Measurements from ENCODE around the gene RAD51B.
A peak's percentile ranks its signal among the peaks of the same experiment; 100 is the strongest.

The RAD51B gene

DNA sequence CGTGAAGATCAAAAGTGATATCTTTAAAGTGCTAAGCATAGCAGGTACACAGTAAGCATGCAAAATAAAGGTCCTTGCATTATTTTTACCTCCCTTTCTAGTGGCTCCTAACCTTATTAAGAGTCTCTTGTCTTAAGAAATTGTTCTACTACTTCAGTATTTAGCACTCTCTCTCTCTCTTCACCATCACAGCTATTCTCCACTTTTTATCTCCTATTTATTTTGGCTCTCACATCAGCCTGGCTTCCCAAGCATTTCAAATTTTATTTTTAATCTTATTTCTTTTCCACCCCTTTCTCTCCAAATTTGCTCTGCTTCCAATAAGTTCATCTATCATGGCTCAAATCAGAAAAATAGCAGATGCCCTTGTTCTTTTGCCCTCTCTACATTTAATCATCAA lies 212.6 kb downstream of the RAD51B start:
- H3K27ac Mint-ChIP-seq = peak overlapping the region; percentile 39 to 99 (median 83)
- H3K36me3 Mint-ChIP-seq (ENCODE audit: low read depth) = peaks cover 31% of the 10 kb centered on the region
- peaks cover 42% of the 10 kb centered on the region for H3K9me3 Mint-ChIP-seq
- no peaks in the 10 kb centered on the region for H3K27me3 Mint-ChIP-seq (ENCODE audit: low read depth)
- no peak for TF ChIP-seq CTCF (IDR thresholded peaks at IDR 0.05; ENCODE audit: unreplicated experiment in 3 of 3)
- no peak overlapping the region for H3K4me3 Mint-ChIP-seq
- H3K4me1 Mint-ChIP-seq = peaks cover 41% of the 10 kb centered on the region

DNA sequence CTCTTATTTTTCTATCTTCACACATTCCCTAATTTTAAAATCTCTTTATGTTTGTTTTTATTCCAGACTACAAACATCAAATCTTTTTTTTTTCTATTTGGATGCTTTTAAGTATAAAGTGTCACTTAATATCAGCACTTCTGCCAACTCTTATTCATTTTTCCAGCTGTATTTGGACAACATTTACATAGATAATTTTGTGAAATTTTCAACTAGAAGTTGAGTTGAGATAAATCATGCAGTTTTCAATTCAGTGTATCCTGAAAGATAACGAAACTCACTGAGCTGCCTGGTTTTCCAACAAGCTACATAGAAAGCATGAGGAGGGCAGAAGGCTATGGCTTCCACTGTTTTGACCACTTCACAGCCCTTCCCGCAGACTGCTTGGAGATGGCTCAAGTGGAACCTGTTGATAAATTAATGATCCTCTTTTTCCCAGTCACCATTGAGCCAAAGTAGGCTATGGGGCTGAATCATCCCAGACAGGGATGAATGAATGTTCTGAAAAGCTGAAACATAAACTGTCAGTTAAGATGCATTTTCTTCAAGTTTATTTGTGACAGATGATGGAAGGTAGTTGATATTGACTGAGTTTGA lies 213.9 kb downstream of the RAD51B start:
- peaks cover 47% of the 10 kb centered on the region for H3K4me1 Mint-ChIP-seq
- H3K27me3 Mint-ChIP-seq (ENCODE audit: low read depth) = no peaks in the 10 kb centered on the region
- H3K36me3 Mint-ChIP-seq (ENCODE audit: low read depth) = peaks cover 29% of the 10 kb centered on the region
- peak overlapping the region; percentile 7 to 99 (median 87) for H3K27ac Mint-ChIP-seq
- peaks cover 40% of the 10 kb centered on the region for H3K9me3 Mint-ChIP-seq
- H3K4me3 Mint-ChIP-seq = peak overlapping the region in 1 of 3 experiments; percentile 28
- no peak for TF ChIP-seq CTCF (IDR thresholded peaks at IDR 0.05; ENCODE audit: unreplicated experiment in 3 of 3)

DNA sequence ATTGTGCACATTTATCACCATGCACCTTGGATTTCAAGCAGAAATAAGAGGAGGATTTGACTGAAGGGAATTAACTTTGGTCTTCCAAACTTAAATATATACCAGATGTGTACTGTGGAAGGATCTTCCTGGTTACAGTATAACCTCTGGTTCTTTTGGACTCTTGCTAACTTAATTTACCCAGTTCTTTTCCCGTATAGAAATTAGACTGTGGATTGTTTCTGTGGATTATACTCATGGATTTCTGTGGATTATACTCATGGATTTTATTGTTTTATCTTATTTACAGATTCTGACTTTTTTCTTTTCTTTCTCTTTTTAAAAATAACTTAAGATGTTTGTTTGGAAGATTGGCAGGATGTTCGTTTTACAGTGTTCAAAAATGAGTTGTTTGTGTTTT lies 215.3 kb downstream of the RAD51B start:
- peak overlapping the region; percentile 95 to 99 (median 95) for H3K27ac Mint-ChIP-seq
- H3K4me1 Mint-ChIP-seq = peaks cover 50% of the 10 kb centered on the region
- H3K4me3 Mint-ChIP-seq = no peak overlapping the region

DNA sequence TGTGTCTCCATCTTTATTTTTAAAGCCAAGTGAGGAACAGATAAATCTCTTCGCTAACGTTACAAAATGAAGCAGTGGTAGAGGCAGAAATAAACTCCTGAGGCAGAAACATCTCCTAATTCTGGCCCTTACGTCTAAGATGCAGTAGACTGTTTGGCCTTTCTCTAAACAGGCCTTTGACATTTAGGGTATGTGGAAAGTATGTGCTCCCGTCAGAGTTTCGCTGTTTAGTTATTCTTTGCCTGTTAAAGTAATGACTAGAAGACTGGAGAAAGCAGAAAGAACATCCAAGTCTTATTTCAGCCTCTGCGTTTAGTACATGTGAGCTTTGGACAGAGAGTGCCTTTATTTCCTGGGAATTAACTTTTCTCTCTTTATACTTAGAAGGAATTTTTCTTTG lies 216.6 kb downstream of the RAD51B start:
- Mint-ChIP-seq H3K4me1 (peaks cover 55% of the 10 kb centered on the region), H3K36me3 (ENCODE audit: low read depth) (peaks cover 15% of the 10 kb centered on the region), H3K27ac (peak overlapping the region; percentile 95 to 99 (median 95)), H3K27me3 (ENCODE audit: low read depth) (no peaks in the 10 kb centered on the region), H3K4me3 (peak overlapping the region in 2 of 3 experiments; percentile 20 to 31), H3K9me3 (peaks cover 17% of the 10 kb centered on the region)
- no peak for TF ChIP-seq CTCF (IDR thresholded peaks at IDR 0.05; ENCODE audit: unreplicated experiment in 3 of 3)

More for the DNA sequence above, 215.3 kb downstream of the RAD51B start:
- no peaks in the 10 kb centered on the region for H3K27me3 Mint-ChIP-seq (ENCODE audit: low read depth)
- no peak for TF ChIP-seq CTCF (IDR thresholded peaks at IDR 0.05; ENCODE audit: unreplicated experiment in 3 of 3)
- peaks cover 25% of the 10 kb centered on the region for H3K36me3 Mint-ChIP-seq (ENCODE audit: low read depth)
- peaks cover 28% of the 10 kb centered on the region for H3K9me3 Mint-ChIP-seq

DNA sequence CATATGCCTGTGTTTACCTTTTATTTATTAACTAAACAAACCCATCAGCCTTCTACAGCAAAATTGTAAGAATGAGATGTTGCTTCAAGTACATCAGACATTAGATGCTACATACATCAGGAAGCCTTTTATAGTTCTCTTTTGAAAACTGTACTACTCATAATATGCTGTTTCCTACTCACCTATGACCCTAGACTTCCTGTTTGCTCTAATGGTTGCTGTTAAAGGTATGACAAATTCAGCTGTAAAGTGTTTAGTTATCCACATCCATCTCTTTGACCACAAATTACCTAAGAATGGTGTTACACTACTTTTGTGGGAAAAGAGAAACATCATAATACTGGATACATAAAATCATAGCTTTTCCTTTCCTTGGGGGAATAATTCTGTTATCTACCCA lies 220.0 kb downstream of the RAD51B start:
- Mint-ChIP-seq H3K4me3 (no peak overlapping the region), H3K4me1 (peaks cover 67% of the 10 kb centered on the region), H3K27me3 (ENCODE audit: low read depth) (no peaks in the 10 kb centered on the region), H3K36me3 (ENCODE audit: low read depth) (no peaks in the 10 kb centered on the region), H3K27ac (peak overlapping the region; percentile 67 to 78 (median 70)), H3K9me3 (no peaks in the 10 kb centered on the region)
- TF ChIP-seq CTCF (IDR thresholded peaks at IDR 0.05; ENCODE audit: unreplicated experiment in 3 of 3) = no peak

Measured in nephron (organoid).